DMS 273 treated with DMSO at 0.1 percent for 48 hours (cell line): ENCODE results near the gene ARAP1.

ENCODE experiments used
- DNase-seq: peaks from one replicate; lab custom pipeline; 2025; lab: John Stamatoyannopoulos, UW

ARAP1 gene

GRCh38 chr11:72682238-72682857 is 69.9 kb downstream of the ARAP1 start:
- no peak for DNase-seq

DNA sequence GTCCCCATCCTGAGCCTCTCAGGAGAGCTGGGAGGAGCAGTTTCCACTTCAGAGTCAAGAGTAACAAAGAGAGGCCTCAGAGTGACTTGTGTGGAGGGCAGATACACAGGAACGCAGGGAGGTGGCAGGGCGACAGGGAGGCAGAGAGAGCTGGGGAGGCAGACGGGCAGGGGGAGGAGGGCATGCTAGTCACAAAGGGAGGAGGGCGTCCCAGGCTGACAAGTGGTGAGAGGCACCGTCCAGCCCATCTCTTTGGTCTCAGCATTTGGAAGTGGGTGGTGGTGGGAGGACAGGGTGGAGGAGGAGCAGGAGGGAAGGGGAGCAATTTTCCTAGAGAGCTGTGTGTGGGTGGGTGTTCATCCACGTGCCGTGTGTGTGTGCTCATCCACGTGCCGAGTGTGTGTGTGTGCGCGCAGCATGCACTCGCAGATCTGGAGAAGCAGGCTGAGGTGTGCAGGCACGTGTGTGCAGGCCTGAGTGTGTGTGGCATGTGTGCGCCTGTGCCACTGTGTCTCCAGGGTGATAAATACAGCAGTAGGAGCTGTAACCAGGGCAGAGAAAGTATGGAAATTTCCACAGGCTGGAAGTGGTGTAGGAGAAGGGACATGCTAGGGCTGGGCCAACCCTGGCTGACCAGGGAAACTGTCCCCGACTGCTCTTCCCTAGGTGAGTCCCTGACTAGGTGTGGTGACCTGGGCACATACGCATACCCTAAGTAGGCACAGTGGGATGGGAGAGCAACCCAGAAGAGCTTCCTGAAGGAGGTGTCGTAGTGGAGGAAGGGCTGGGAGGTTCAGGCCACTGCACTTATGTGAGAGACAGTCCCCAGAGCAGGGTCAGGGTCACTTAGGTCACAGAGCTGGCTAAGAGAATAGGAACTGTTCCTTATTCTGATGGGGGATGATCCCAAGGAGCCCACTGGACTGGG is 70.7 kb downstream of the ARAP1 start:
- DNase-seq: no peak

GRCh38 chr11:72680624-72681158 is 71.5 kb downstream of the ARAP1 start:
- no peak for DNase-seq

DNA sequence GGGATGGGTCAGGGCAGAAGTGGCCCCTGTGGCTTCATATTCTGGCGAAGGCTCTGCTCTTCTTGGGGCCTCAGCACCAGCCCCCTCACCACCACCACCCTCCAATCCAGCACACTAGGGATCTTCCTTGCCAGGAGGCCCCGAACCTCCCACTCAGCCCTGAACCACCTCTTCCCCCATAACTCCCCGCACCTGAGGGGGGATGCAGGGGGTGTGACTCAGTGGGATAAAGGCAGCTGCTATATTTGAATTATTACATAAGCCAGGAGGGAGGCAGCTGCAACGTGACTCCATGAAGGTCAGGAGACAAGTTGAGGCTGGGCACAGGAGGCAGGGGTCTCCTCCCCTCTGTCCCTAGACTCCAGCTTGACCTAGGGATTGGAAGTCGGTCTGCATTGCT is 72.3 kb downstream of the ARAP1 start:
- DNase-seq: no peak

GRCh38 chr11:72678524-72678923 is 73.7 kb downstream of the ARAP1 start:
- no peak for DNase-seq

GRCh38 chr11:72676861-72677341 is 75.3 kb downstream of the ARAP1 start:
- DNase-seq: no peak

DNA sequence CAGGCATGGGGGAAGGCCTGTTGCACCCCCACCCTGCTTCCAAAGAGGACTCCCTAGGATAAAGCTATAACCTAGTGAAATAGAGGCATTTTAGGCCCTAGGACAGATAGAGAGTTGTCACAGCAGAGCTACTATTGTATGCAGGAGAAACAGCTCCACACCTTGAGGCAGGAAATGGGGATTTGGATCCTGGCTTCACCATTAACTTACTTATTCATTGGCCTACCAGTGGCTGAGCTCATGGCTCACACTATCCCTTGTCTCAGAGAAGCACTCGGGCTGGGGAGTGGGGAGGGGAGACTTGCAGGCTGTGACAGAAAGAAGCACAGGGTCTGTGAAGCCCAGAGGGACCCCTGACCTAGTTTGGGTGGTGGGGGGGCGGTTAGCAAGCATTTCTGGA is 77.0 kb downstream of the ARAP1 start:
- DNase-seq: no peak

GRCh38 chr11:72673943-72674828 is 78.0 kb downstream of the ARAP1 start, which contains the start of gene PDE2A:
Gene PDE2A, minus strand, starts transcription at chr11:72674422. Its CDS starts 215 bp downstream, at chr11:72674207.
- DNase-seq: no peak

DNA sequence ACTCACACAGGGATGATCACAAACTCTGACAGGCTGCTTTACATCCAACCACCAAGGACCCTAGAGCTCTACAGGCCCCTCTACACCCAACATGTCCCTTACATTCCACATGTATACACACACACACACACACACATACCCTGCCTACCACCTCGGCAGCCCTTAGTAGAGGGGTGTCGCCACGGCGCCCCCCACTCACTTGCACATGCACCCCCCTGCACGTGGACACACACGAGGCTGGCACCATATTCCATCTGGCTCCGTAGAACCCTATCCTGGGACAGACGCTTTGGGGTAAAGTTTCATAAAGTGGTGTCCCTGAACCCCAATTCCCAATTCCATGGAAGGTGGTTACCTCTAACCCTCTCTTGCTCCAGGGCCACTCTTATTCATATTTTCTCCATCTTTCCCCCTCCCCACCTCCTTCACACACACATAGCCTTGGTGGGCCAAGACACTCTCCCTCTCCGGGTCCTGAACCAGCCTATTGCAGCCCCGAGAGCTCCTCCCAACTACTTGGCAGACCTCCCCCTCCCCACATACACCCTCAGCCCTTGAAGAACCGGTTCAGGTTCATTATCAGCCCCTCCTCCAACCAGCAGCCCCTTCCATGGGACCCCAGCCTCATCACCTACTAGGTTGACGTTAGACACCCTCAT is 78.8 kb downstream of the ARAP1 start:
- no peak for DNase-seq

- no peak for DNase-seq
Measured at GRCh38 chr11:72672597-72673238, 79.5 kb downstream of the ARAP1 start.

DNA sequence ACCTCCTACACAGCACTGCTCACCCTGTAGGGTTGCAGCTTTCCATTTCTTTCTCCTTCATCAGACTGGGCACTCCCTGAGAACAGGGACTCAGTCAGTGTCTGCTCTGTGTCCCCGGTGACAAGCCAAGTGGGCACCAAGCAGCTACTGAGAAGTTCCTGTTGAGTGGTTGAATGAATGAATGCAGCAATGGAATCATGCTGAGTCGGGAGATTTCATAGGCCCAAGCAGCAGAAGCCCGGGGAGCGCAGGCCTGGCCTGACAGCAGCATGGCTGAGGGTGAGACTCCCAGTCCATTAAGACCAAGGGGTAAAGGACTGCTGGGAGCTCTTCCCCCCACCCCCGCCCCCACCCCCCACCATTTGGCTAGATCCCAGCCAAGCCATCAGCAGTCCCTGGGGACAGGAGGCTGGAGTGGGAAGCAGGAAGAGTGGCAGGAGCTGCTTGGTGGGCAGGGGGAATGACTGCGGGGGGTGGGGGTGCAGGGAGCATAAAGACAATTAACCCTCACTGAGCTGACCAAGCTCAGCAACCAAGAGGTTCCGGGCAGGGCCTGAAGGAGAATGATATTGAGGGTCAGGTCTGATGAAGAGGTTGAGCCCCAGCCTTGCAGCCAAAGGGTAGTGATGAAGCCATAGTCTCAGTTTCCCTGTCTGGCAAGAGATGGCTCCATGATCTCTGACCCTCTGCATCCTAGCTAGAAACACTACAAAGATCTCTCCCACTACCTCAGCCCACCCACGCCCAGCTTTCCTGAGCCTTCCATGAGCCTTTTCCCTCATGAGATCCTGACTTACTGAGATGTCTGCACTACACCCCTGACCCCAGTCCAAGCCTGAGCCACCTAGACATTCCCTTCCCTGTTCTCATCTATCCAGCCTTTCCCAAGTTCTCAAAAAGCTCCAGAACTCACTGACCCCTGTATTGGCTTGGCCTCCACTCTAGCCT is 80.8 kb downstream of the ARAP1 start:
- no peak for DNase-seq

GRCh38 chr11:72670041-72670440 is 82.2 kb downstream of the ARAP1 start:
- DNase-seq: no peak

DNA sequence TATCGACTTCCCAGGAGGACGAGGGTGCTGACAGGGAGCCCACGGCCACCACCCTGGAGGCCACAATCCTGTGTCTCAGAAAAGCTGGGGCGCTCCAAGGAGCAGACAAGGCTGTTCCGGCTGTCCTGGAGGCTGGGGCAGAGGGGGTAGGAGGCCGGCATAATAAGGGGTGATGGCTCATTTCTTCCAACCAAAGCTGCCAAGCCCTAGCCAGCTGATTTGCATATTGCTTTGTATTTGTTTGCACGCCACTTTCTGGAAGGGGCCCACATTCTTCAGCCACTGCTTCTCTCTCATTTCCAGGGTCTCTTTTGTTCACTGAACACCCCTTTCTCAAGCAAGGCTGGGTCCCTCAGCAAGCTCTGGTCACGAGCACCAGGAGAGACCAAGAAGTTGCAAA is 82.7 kb downstream of the ARAP1 start:
- no peak for DNase-seq

- no peak for DNase-seq
Measured at GRCh38 chr11:72668629-72669347, 83.4 kb downstream of the ARAP1 start.

DNA sequence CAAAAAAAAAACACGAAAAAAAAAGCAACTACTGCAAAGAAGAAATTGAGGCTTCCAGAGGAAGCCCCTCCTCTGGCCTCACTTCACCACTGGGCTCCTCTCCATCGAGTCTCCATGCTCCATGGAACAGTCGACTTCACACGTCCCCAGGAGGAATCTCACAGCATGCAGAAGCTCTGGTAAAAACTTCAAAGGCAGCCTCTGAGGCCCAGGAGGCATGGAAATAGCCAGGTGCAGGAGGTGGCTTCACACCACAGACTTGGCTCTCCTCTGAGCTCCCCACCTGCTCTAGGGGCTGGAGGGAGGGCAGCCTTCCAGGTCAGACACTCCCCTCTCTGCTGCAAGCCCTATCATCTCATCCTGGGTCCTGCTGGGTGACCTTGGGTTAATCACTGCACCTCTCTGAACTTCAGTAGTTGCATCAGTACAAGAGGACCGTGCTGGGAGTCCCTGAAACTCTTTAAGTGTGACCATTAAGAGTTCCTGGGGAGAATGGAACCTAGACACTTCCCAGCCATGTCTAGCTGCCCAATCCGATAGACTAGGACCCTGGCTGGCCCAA is 86.2 kb downstream of the ARAP1 start:
- DNase-seq: no peak

GRCh38 chr11:72662036-72662435 is 90.2 kb downstream of the ARAP1 start:
- DNase-seq: no peak

- DNase-seq: no peak
Measured at GRCh38 chr11:72661486-72661885, 90.7 kb downstream of the ARAP1 start.

- no peak for DNase-seq
Measured at GRCh38 chr11:72658989-72659640, 93.1 kb downstream of the ARAP1 start.
